HFF-Myc (cell line): ENCODE measurements around the gene TPCN1.

ENCODE experiments used
- DNase-seq: peaks from one replicate; pipeline ENCODE4 v3.0.0-alpha.2; 2011; ENCODE audit warnings: low read depth; ENCODE audit errors: extremely low read depth
- H3K4me3 ChIP-seq: replicated peaks from 2 replicates; pipeline ENCODE4 v1.5.1; 2011; ENCODE audit warnings: low read depth, mild to moderate bottlenecking, control low read depth, low read length
- CTCF ChIP-seq: IDR thresholded peaks from 2 replicates; pipeline ENCODE4 v1.5.1; 2012; ENCODE audit warnings: mild to moderate bottlenecking, low read depth, low read length, control low read depth; ENCODE audit errors: missing control alignments

The TPCN1 gene

GRCh38 chr12:113285679-113286610 is 64.7 kb downstream of the TPCN1 start:
- no peak for DNase-seq
- no peak overlapping the region for H3K4me3 ChIP-seq
- no peak for TF ChIP-seq CTCF

GRCh38 chr12:113286712-113287111 is 65.4 kb downstream of the TPCN1 start:
- DNase-seq: no peak
- TF ChIP-seq CTCF: no peak
- no peak overlapping the region for H3K4me3 ChIP-seq

- TF ChIP-seq CTCF: no peak
These were observed 66.1 kb downstream of the TPCN1 start for GRCh38 chr12:113287146-113287898.

GRCh38 chr12:113287899-113288282 is 66.6 kb downstream of the TPCN1 start:
- TF ChIP-seq CTCF: no peak
- no peak for DNase-seq
- no peak overlapping the region for H3K4me3 ChIP-seq

More at GRCh38 chr12:113287146-113287898, 66.1 kb downstream of the TPCN1 start:
- no peak for DNase-seq
- H3K4me3 ChIP-seq: no peak overlapping the region

GRCh38 chr12:113289361-113289760 is 68.1 kb downstream of the TPCN1 start:
- H3K4me3 ChIP-seq: no peak overlapping the region
- no peak for TF ChIP-seq CTCF
- DNase-seq: no peak

GRCh38 chr12:113290506-113290905 is 69.2 kb downstream of the TPCN1 start:
- H3K4me3 ChIP-seq: no peak overlapping the region
- no peak for DNase-seq
- TF ChIP-seq CTCF: no peak
